NCI-H748 treated with DMSO at 0.1 percent for 48 hours (cell line): ENCODE data around the gene NRXN3.

Source experiments
- DNase-seq: peaks from one replicate; lab custom pipeline; 2025; lab: John Stamatoyannopoulos, UW

Gene NRXN3

GRCh38 chr14:78242086-78242485, 71.9 kb downstream of the NRXN3 start:
- DNase-seq, result no peak

DNA sequence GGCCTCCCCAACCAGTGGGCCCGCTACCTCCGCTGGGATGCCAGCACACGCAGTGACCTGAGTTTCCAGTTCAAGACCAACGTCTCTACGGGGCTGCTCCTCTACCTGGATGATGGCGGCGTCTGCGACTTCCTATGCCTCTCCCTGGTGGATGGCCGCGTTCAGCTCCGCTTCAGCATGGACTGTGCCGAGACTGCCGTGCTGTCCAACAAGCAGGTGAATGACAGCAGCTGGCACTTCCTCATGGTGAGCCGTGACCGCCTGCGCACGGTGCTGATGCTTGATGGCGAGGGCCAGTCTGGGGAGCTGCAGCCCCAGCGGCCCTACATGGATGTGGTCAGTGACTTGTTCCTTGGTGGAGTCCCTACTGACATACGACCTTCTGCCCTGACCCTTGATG, 73.0 kb downstream of the NRXN3 start:
- no peak for DNase-seq

DNA sequence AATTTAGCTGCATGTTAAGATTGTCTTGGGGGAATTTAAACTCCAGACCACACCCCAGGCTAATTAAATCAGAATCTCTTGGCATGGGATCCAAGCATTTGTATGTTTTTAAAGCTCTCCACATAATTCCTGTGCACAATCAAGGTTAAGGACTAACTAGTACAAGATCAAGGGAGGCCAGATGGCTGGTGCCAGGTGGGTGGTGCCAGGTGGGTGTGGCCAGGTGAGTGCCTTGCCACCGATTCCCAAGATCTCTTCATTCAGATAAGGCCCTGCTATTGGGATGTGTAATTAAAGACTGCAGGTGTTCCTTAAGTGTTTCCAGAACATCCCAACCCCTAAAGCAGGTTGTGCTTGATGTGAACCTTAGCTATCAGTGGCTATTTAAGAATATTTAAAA, 75.1 kb downstream of the NRXN3 start:
- DNase-seq, result no peak

DNA sequence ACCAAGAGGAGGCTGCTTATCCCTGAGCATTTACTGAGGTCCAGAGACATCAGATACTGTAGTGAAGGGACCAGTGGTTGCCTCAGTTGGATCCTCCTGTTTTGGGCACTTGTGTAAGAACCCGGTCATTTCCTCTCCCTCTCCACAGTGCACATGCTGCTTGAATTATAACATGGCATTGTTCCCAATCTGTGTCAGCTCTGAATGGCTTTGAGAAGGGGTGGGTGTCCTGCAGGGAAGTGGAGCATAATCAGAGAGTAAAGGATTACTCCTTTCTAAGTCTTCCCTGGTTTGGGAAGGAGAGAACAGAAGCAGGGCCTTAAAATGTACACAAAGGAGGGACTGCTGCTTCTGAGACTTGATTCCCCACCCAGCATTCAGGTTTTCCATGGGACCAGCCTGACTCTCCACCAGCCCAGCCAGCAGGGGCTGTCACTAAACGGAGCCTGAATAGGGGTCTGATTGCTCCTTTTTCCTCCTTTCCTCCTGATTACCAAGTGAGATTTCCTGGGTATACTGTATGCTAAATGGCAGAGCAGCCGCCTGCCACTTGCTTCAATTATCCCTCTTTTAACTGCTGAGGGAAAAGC, 78.4 kb downstream of the NRXN3 start:
- no peak for DNase-seq

GRCh38 chr14:78251308-78251707, 81.1 kb downstream of the NRXN3 start:
- no peak for DNase-seq

- no peak for DNase-seq
Observed at GRCh38 chr14:78253986-78254385, 83.8 kb downstream of the NRXN3 start.

- peak; percentile 27 for DNase-seq
Observed at GRCh38 chr14:78254911-78255461, 84.8 kb downstream of the NRXN3 start.

DNA sequence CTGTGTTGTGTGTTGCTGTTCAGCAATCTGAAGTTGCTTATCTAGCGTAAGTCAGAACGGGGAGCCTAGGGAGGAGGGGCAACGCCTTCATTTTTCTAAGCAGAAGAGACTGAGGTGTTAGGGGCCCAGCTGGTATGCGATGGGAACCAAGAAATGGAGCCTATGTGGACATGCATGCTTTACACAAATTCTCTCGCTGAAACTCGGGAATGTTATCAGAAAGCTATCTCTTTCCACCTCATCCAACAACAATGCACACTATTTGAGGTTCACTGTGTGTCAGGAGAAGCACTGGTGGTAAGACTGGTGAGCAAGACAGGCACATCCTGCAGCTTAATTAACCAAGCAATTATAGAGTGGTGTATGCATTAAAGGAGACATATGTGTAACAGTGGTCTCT, 89.7 kb downstream of the NRXN3 start:
- DNase-seq, result no peak

DNA sequence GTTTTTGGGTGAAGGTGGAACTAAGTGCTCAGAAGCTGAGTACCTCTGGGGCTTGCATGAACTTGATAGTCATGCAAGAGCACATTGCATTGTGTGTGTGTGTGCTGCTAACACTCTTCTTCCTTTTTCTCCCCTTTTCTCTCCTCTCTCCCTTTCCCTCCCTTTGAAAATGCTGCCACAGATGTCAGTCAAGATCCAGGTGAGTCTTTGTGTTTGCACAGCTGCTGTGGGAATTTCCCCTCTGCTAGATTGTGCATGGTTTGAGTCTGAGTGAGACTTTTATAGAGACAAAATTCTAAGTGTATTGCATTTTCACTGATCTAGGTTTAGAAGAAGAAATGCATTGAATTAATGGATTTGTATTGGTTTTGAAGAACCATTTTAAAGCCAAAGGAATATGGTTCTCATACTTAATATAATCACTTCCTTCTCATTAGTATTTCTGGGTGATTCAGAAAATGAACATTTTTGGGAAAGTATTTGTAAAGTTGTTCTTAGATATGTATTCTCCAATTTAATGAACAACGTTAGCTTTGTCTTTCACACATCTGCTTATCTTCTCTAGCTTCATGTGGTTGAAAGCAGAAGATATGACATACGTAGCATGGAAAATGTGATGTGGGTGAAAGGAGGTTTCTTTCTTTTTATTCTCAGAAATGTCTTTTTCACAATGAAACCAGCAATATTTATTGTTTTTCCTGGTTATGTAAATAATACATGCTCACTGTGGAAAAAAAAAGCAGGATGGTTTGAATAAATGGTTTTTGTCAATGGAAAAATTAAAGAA, 108.5 kb downstream of the NRXN3 start:
- peak; percentile 76 for DNase-seq

DNA sequence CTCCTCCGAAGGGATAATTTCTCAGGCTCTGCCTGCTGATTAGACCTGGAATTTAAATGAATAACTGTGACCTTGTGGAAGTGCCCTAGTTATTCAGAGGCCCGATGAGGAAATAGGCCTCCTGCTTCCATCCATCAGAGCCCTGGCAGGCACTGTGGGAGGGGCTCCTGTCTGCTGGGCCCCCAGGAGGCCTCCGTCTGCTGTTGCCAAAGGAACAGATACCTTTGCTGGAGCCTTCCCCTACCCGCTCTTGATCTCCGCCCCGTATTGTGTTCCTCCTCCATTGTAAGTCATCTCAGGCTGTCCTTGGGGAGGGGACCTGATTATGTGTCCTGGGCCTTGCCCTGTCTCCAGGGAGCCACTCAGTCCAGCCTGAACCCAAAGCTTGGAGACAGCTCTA, 112.3 kb downstream of the NRXN3 start:
- DNase-seq, result peak; percentile 9

DNA sequence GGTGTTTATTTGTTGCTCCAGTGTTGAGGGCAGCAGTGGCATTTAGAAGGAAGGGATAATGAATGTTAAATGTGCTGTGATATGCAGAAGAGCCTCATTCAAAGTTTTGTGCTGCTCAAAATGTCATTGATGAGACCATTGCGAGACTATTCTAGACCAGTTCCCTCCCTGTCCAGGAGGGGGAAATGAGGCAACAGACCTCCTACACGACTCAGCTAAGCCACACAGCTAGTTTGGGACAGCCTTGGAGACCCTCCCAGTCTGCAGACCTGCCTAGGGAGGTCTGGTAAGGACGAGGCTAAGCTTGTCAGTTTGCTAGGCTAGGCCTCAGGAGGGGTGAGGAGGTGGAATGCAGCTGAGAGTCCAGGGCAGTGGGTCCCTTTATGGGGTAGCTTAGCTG, 116.0 kb downstream of the NRXN3 start:
- no peak for DNase-seq

GRCh38 chr14:78292003-78292402, 121.8 kb downstream of the NRXN3 start:
- DNase-seq, result no peak

DNA sequence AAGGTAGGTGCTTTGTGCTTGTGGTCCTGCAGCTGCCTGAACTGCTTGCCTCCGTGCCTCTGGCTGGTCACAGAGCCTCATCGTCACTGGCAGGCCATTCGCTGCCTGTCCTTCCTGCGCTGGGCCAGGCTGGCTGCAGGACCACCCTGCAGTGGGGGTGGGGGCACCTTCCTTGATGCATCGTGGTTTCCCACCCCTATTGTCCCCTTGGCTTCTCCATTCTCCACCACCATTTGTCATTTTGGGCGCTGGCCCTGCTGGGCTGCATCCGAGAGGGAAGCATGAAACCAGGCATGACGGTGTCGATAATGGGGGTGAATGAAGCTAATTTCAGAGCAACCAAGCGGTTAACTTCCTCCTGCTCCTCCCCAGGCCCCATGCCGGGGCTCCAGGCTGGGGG, 127.7 kb downstream of the NRXN3 start:
- DNase-seq, result no peak

DNA sequence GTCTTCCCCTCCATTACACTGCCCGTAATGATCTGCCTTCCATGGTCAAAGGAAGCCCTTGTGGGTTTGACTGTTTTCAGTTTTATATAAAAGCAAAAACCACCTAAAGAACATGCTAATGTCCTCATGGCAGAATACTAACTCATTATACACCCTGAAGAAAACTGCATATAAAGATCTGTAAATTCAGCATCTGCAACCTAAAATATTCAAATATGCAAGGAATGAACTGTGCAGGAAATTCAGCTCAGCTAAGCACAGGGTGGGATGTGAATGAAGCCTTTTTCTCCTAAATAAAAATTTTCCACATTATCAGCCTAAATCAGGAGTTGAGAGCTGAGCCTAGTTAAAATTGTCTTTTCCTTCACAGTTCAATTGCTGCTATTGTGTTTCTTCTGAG, 128.1 kb downstream of the NRXN3 start:
- no peak for DNase-seq

DNA sequence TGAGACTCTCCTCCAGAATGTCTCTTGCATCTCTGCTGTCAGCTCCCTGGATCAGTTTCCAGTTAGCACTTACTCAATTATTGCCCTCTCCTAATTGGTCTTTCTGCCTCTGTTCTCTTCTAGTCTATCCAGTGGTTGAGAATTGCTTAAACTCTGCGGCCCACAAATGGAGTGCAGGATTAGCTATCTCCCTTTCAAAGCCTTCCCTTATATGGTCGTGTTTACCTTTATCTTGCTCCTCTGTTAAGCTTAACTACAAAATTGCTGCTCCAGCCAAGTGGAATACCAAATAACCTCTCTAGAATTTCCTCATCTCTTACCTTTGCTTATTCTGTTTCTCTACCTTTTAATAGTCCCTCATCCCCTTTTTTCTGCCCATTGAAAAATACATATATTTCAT, 132.7 kb downstream of the NRXN3 start:
- peak; percentile 30 for DNase-seq

DNA sequence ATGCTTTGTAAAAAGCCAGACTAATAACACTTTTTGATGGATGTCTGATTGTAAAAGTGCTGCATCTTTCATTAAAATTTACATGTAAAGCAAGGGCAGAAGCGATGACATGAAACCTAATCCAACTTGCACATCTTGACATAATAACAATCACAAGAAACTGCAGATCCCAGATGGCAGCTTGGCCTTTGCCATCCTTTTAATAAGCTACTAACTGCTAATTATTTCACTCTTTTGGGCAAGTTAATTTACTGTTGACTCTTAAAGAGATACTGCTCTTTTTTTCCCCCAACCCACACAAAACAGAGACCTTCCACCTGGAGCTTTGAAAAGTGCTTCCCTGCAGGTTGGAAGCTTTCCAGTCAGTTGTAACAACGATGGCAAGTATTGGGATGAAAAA, 137.5 kb downstream of the NRXN3 start:
- DNase-seq, result peak; percentile 71

DNA sequence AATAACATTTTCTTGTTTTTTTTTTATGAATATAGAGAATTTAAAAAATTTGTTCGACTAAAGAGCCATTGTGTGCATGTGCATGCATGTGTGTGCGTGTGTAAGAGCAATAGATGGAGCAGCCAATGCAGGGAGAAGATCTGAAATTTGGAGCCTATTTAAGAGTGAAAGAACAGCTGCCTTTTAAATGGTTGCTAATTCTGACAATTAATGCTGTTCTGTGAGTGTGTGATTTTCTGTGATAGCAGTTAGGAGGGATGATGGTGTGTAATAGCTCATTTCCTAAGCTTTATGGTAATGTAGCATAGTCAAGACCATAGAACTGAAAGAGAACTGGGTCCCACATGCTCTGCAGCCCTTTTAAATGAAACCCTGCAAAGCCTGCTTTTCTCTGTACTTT, 137.9 kb downstream of the NRXN3 start:
- peak; percentile 71 for DNase-seq

- peak; percentile 13 for DNase-seq
Observed at GRCh38 chr14:78310272-78310671, 140.1 kb downstream of the NRXN3 start.

DNA sequence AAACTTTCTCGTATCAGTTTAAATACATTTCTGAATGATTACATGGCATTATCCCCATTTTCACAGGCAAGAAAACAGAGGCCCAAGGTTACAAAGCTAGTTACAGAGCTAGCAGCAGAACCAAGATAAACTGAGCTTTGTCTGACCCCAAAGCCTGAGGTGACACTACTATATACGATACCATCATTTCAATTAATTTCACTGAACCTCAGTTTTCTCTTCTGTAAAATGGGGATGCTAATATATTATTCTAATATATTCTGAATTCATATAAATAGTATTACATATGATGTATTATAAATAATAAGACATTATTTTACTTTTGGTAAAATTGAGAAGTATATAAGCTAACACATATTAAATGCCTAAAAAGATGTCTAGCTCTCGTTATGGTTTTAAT, 143.3 kb downstream of the NRXN3 start:
- no peak for DNase-seq

- DNase-seq, result no peak
Observed at GRCh38 chr14:78314484-78314883, 144.3 kb downstream of the NRXN3 start.

DNA sequence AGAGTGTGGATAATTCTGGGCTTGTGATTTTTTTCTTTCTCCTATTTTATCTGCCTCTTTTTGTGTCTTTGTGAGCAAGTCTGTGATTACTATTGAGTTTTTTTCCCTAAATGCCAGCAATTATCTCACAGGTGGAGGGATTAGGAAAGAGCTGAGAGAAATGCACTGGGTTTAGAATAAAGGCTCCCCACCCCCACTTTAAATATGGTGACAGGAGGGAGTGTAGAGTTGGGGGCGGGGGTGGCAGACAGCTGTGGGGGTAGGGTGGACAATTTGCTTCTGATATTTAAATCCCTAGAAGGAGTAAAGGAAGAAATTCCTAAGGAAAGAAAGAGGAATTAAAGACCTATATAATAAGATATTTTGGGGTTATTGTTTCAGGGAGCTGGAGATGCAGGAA, 145.9 kb downstream of the NRXN3 start:
- DNase-seq, result peak; percentile 26

DNA sequence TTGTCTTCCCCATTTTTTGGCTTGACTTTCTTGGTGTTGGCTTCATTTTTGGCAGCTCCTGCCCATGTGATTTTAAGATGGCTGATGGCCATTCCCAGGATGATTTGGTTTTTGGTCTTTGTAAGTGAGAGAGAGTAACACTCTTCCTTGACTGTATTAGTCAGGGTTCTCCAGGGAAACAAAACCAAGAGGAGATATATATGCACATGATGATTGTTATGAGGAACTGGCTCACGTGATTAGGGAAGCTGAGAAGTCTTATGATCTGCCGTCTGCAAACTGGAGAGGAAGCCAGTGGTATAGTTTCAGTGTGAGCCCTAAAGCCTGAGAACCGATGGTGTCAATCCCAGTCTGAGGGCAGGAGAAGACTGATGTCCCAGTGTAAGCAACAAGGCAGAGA, 146.6 kb downstream of the NRXN3 start:
- DNase-seq, result no peak

- DNase-seq, result no peak
Observed at GRCh38 chr14:78319406-78319805, 149.2 kb downstream of the NRXN3 start.
